Left kidney (tissue), 2 donors: ENCODE results near the gene ABR. TPM values are rescaled to one million over a fixed set of nuclear protein-coding genes. Genes with fewer than 3 reads are reported as not detected.

Experiments used
- DNase-seq: peaks from one replicate; pipeline ENCODE4 v3.0.0-alpha.2; 2013
- polyA plus RNA-seq: library from polyadenylated mRNA; unstranded; fragments of 120-200 nt; gene quantifications from one replicate; pipeline ENCODE4 v1.2.1, GENCODE V29; 2013; ENCODE audit not compliant: insufficient read length

ABR gene
- polyA plus RNA-seq, 1 donor: 49.2 TPM

- DNase-seq: no peak
Observed at GRCh38 chr17:1177016-1177700, 2.6 kb downstream of the ABR start.

GRCh38 chr17:1174263-1174880 lies 5.4 kb downstream of the ABR start:
- no peak for DNase-seq

- DNase-seq: no peak
Observed at GRCh38 chr17:1173432-1174262, 6.1 kb downstream of the ABR start.

GRCh38 chr17:1171953-1172352 lies 7.8 kb downstream of the ABR start:
- DNase-seq: no peak

GRCh38 chr17:1170739-1171138 lies 9.0 kb downstream of the ABR start:
- DNase-seq: no peak

- no peak for DNase-seq
Observed at GRCh38 chr17:1169929-1170312, 9.9 kb downstream of the ABR start.

GRCh38 chr17:1169221-1169928 lies 10.4 kb downstream of the ABR start:
- no peak for DNase-seq

- DNase-seq: no peak
Observed at GRCh38 chr17:1168533-1169220, 11.1 kb downstream of the ABR start.

- DNase-seq: no peak
Observed at GRCh38 chr17:1166276-1166675, 13.5 kb downstream of the ABR start.

GRCh38 chr17:1165836-1166235 lies 13.9 kb downstream of the ABR start:
- no peak for DNase-seq

GRCh38 chr17:1164935-1165556 lies 14.7 kb downstream of the ABR start:
- DNase-seq: no peak

GRCh38 chr17:1162116-1162855 lies 17.5 kb downstream of the ABR start:
- DNase-seq: no peak

- DNase-seq: no peak
Observed at GRCh38 chr17:1160591-1161390, 19.0 kb downstream of the ABR start.

GRCh38 chr17:1159431-1160180 lies 20.2 kb downstream of the ABR start:
- DNase-seq: no peak

- DNase-seq: no peak
Observed at GRCh38 chr17:1158879-1159278, 20.9 kb downstream of the ABR start.

- DNase-seq: no peak
Observed at GRCh38 chr17:1156864-1157263, 22.9 kb downstream of the ABR start.

GRCh38 chr17:1154704-1155103 lies 25.1 kb downstream of the ABR start:
- no peak for DNase-seq

- no peak for DNase-seq
Observed at GRCh38 chr17:1153795-1154546, 25.8 kb downstream of the ABR start.
